Gastrocnemius medialis (tissue), 4 donors: Measurements from ENCODE around the gene TM4SF5. TPM values are rescaled to one million over a fixed set of nuclear protein-coding genes. Genes with fewer than 3 reads are reported as not detected.

Experiments used
- ATAC-seq, 2 donors: fragments of 150-250 bp; one replicate each; pipeline ENCODE4 v1.9.1; 2016
- DNase-seq, 2 donors: peaks; one replicate each; pipeline ENCODE4 v3.0.0-alpha.2; 2019
- H3K27ac ChIP-seq, 4 donors: fragments of 200-600 bp; sonication (generic); 1 replicate in 1 of 4; 2 replicates in 3 of 4; pipeline ENCODE4 v1.5.1; 2016 to 2018; ENCODE audit warnings: mild to moderate bottlenecking in 2 of 4, moderate library complexity in 1 of 4
- H3K27me3 ChIP-seq, 3 donors: fragments of 200-600 bp; sonication (generic) in 2 of 3; 1 replicate in 1 of 3; 2 replicates in 2 of 3; pipeline versions ENCODE4 v1.5.1 to v1.6.0; 2016 to 2019; ENCODE audit warnings: mild to moderate bottlenecking in 1 of 3, moderate library complexity in 1 of 3
- H3K36me3 ChIP-seq, 2 donors: fragments of 200-600 bp; sonication (generic) in 1 of 2; one replicate each; pipeline ENCODE4 v1.5.1; 2017 to 2018
- H3K4me1 ChIP-seq, 2 donors: fragments of 200-600 bp; sonication (generic) in 1 of 2; one replicate each; pipeline ENCODE4 v1.5.1; 2016 to 2017; ENCODE audit warnings: mild to moderate bottlenecking in 2 of 2
- H3K4me3 ChIP-seq, 4 donors: fragments of 200-600 bp; sonication (generic) in 3 of 4; 1 replicate in 1 of 4; 2 replicates in 3 of 4; pipeline ENCODE4 v1.5.1; 2016 to 2019; ENCODE audit warnings: mild to moderate bottlenecking in 2 of 4
- H3K9me3 ChIP-seq, 3 donors: fragments of 200-600 bp; sonication (generic) in 2 of 3; 1 replicate in 1 of 3; 2 replicates in 2 of 3; pipeline ENCODE4 v1.5.1; 2016 to 2019
- CTCF ChIP-seq, 5 experiments: fragments of 450-650 bp in 3 of 5; fragments of 200-600 bp in 2 of 5; sonication (generic) in 2 of 5; IDR thresholded peaks in 4 of 5; conservative IDR thresholded peaks in 1 of 5; 1 replicate in 4 of 5; 2 replicates in 1 of 5; pipeline ENCODE4 v1.5.1; 2016 to 2019; ENCODE audit warnings: antibody characterized with exemption in 5 of 5, mild to moderate bottlenecking in 3 of 5, moderate library complexity in 3 of 5
- POLR2A ChIP-seq, 2 donors: fragments of 450-650 bp; IDR thresholded peaks; one replicate each; pipeline ENCODE4 v1.6.1; 2017; ENCODE audit warnings: antibody characterized with exemption in 2 of 2, mild to moderate bottlenecking in 2 of 2, moderate library complexity in 2 of 2
- in situ Hi-C, 4 donors: fragments of 200-750 bp; cut with MboI; loops; one replicate each; pipeline versions ENCODE4 v1.15.0 to v1.8.0; 2017; ENCODE audit warnings: low sequenced_read_pairs in 4 of 4
- intact Hi-C: fragments of 100-400 bp; cut with DNase I; formaldehyde crosslinking; loops from one replicate; pipeline ENCODE4 v1.15.1; 2023; ENCODE audit warnings: low total_unique reads
- total RNA-seq, 4 donors: library from RNA; depleted of rRNA; stranded (reverse); fragments of >200 nt; gene quantifications; one replicate each; pipeline versions ENCODE4 v1.1.0 to v1.2.3, GENCODE V29; 2016

The TM4SF5 gene
- total RNA-seq, 4 donors from 2014 or later, result 0.64 TPM; not detected in 3

GRCh38 chr17:4742133-4742532, 29.6 kb upstream of the TM4SF5 start:
- Histone ChIP-seq H3K27ac (no peak overlapping the region), H3K27me3 (peaks cover 39 to 65% (median 58%) of the 10 kb centered on the region in 3 donors), H3K9me3 (no peaks in the 10 kb centered on the region), H3K36me3 (no peaks in the 10 kb centered on the region), H3K4me1 (peaks cover 4 to 15% of the 10 kb centered on the region in 2 donors), H3K4me3 (no peak overlapping the region)
- intact Hi-C loops (no loop called here), in situ Hi-C loops (no loop called here)
- ATAC-seq (no peak), DNase-seq (no peak)
- TF ChIP-seq CTCF (IDR thresholded peaks at IDR 0.05 in 4 of 5, conservative IDR thresholded peaks at IDR 0.05 in 1 of 5) (no peak), POLR2A (IDR thresholded peaks at IDR 0.05) (no peak)

GRCh38 chr17:4742629-4743028, 29.1 kb upstream of the TM4SF5 start:
- Histone ChIP-seq H3K27me3 (peaks cover 39 to 65% (median 60%) of the 10 kb centered on the region in 3 donors), H3K27ac (no peak overlapping the region), H3K9me3 (no peaks in the 10 kb centered on the region), H3K4me3 (no peak overlapping the region), H3K4me1 (peaks cover 4 to 15% of the 10 kb centered on the region in 2 donors), H3K36me3 (no peaks in the 10 kb centered on the region)
- no peak for ATAC-seq
- DNase-seq, result no peak
- in situ Hi-C loops, result no loop called here
- intact Hi-C loops, result no loop called here
- no peak for TF ChIP-seq CTCF (IDR thresholded peaks at IDR 0.05 in 4 of 5, conservative IDR thresholded peaks at IDR 0.05 in 1 of 5)
- TF ChIP-seq POLR2A (IDR thresholded peaks at IDR 0.05), result no peak

GRCh38 chr17:4743216-4743615, 28.5 kb upstream of the TM4SF5 start:
- in situ Hi-C loops (no loop called here), intact Hi-C loops (no loop called here)
- no peak overlapping the region for H3K4me3 ChIP-seq
- H3K27me3 ChIP-seq, result peaks cover 38 to 59% (median 59%) of the 10 kb centered on the region in 3 donors
- no peaks in the 10 kb centered on the region for H3K36me3 ChIP-seq
- TF ChIP-seq CTCF (IDR thresholded peaks at IDR 0.05 in 4 of 5, conservative IDR thresholded peaks at IDR 0.05 in 1 of 5), result no peak
- no peak for TF ChIP-seq POLR2A (IDR thresholded peaks at IDR 0.05)
- DNase-seq, result no peak
- H3K9me3 ChIP-seq, result no peaks in the 10 kb centered on the region
- no peak for ATAC-seq
- peaks cover 4 to 15% of the 10 kb centered on the region in 2 donors for H3K4me1 ChIP-seq
- no peak overlapping the region for H3K27ac ChIP-seq

GRCh38 chr17:4743898-4744297, 27.8 kb upstream of the TM4SF5 start:
- no peak overlapping the region for H3K4me3 ChIP-seq
- DNase-seq (no peak), ATAC-seq (no peak)
- in situ Hi-C loops (no loop called here), intact Hi-C loops (no loop called here)
- peaks cover 0 to 10% of the 10 kb centered on the region in 2 donors for H3K4me1 ChIP-seq
- H3K27me3 ChIP-seq, result peaks cover 37 to 58% (median 56%) of the 10 kb centered on the region in 3 donors
- H3K9me3 ChIP-seq, result no peaks in the 10 kb centered on the region
- H3K36me3 ChIP-seq, result no peaks in the 10 kb centered on the region
- TF ChIP-seq POLR2A (IDR thresholded peaks at IDR 0.05) (no peak), CTCF (IDR thresholded peaks at IDR 0.05 in 4 of 5, conservative IDR thresholded peaks at IDR 0.05 in 1 of 5) (no peak)
- H3K27ac ChIP-seq, result no peak overlapping the region
